Mesenchymal stem cell (in vitro differentiated cells and primary cell): Measurements from ENCODE around the gene TPM2.
A peak's percentile ranks its signal among the peaks of the same experiment; 100 is the strongest.

Experiments
- DNase-seq: peaks from one replicate; pipeline ENCODE4 v3.0.0-alpha.2; 2013
- H2AFZ ChIP-seq: one replicate; pipeline ENCODE4 v1.6.1; 2013; ENCODE audit warnings: low read depth, mild to moderate bottlenecking, control low read depth, inconsistent platforms, low read length, moderate library complexity
- H2AK5ac ChIP-seq: 2 replicates; pipeline ENCODE4 v1.6.1; 2013; ENCODE audit warnings: low read length, moderate library complexity, mild to moderate bottlenecking, inconsistent platforms; ENCODE audit not compliant: severe bottlenecking
- H2BK120ac ChIP-seq: one replicate; pipeline ENCODE4 v1.6.1; 2013; ENCODE audit warnings: low read depth, mild to moderate bottlenecking, inconsistent platforms, low read length, moderate library complexity
- H2BK12ac ChIP-seq, 2 experiments: one replicate each; pipeline ENCODE4 v1.6.1; 2013; ENCODE audit warnings: inconsistent platforms in 2 of 2, low read length in 2 of 2, mild to moderate bottlenecking in 2 of 2, moderate library complexity in 2 of 2, control low read depth in 1 of 2
- H2BK15ac ChIP-seq: one replicate; pipeline ENCODE4 v1.6.1; 2013; ENCODE audit warnings: mild to moderate bottlenecking, low read depth, inconsistent platforms; ENCODE audit not compliant: poor library complexity, severe bottlenecking
- H2BK5ac ChIP-seq: 2 replicates; pipeline ENCODE4 v1.6.1; 2013; ENCODE audit warnings: low read depth, mild to moderate bottlenecking, low read length, control low read depth, inconsistent platforms; ENCODE audit not compliant: poor library complexity, severe bottlenecking
- H3K14ac ChIP-seq, 2 experiments: one replicate each; pipeline ENCODE4 v1.6.1; 2013; ENCODE audit warnings: inconsistent platforms in 2 of 2, low read length in 2 of 2, control low read depth in 1 of 2, mild to moderate bottlenecking in 1 of 2, moderate library complexity in 1 of 2
- H3K18ac ChIP-seq, 2 experiments: one replicate each; pipeline ENCODE4 v1.6.1; 2013; ENCODE audit warnings: inconsistent platforms in 2 of 2, low read length in 2 of 2, control low read depth in 1 of 2, low read depth in 1 of 2, mild to moderate bottlenecking in 1 of 2
- H3K23ac ChIP-seq, 2 experiments: one replicate each; pipeline ENCODE4 v1.6.1; 2013; ENCODE audit warnings: inconsistent platforms in 2 of 2, low read length in 2 of 2, mild to moderate bottlenecking in 2 of 2, moderate library complexity in 2 of 2, control low read depth in 1 of 2
- H3K27ac ChIP-seq: 2 replicates; pipeline ENCODE4 v1.5.1; 2013; ENCODE audit warnings: mild to moderate bottlenecking, moderate library complexity, low read length, control low read depth, inconsistent platforms; ENCODE audit not compliant: poor library complexity, severe bottlenecking
- H3K27me3 ChIP-seq, 2 experiments: 2 replicates each; pipeline versions ENCODE4 v1.6.1 to v1.7.0; 2013; ENCODE audit warnings: low read length in 2 of 2, mild to moderate bottlenecking in 2 of 2, moderate library complexity in 2 of 2, control low read depth in 1 of 2, inconsistent platforms in 1 of 2; ENCODE audit not compliant: control insufficient read depth in 1 of 2, insufficient read depth in 1 of 2
- H3K36me3 ChIP-seq, 2 experiments: 2 replicates each; pipeline versions ENCODE4 v1.6.1 to v1.7.0; 2013; ENCODE audit warnings: low read length in 2 of 2, control low read depth in 1 of 2, inconsistent platforms in 1 of 2, low read depth in 1 of 2, mild to moderate bottlenecking in 1 of 2; ENCODE audit not compliant: insufficient read depth in 2 of 2, control insufficient read depth in 1 of 2
- H3K4ac ChIP-seq, 2 experiments: one replicate each; pipeline ENCODE4 v1.6.1; 2013; ENCODE audit warnings: inconsistent platforms in 2 of 2, low read length in 2 of 2, mild to moderate bottlenecking in 2 of 2, moderate library complexity in 2 of 2, control low read depth in 1 of 2, low read depth in 1 of 2
- H3K4me1 ChIP-seq: 2 replicates; pipeline ENCODE4 v1.6.1; 2013; ENCODE audit warnings: low read depth, low read length, control low read depth; ENCODE audit not compliant: control insufficient read depth, insufficient read depth
- H3K4me2 ChIP-seq: 2 replicates; pipeline ENCODE4 v1.6.1; 2013; ENCODE audit warnings: low read length, mild to moderate bottlenecking, inconsistent platforms; ENCODE audit not compliant: poor library complexity, severe bottlenecking
- H3K4me3 ChIP-seq, 2 experiments: 2 replicates each; pipeline versions ENCODE4 v1.5.1 to v1.7.0; 2013; ENCODE audit warnings: low read length in 2 of 2, mild to moderate bottlenecking in 2 of 2, control low read depth in 1 of 2, low read depth in 1 of 2; ENCODE audit not compliant: insufficient read depth in 1 of 2
- H3K79me1 ChIP-seq: replicated peaks from 2 replicates; pipeline ENCODE4 v1.6.1; 2013; ENCODE audit warnings: mild to moderate bottlenecking, control low read depth, low read length, inconsistent platforms; ENCODE audit not compliant: poor library complexity, severe bottlenecking
- H3K9ac ChIP-seq: 2 replicates; pipeline ENCODE4 v1.7.0; 2013; ENCODE audit warnings: mild to moderate bottlenecking, low read length, moderate library complexity
- H3K9me3 ChIP-seq: 2 replicates; pipeline ENCODE4 v1.7.0; 2013; ENCODE audit warnings: mild to moderate bottlenecking, low read length; ENCODE audit not compliant: control insufficient read depth
- H4K8ac ChIP-seq: one replicate; pipeline ENCODE4 v1.6.1; 2013; ENCODE audit warnings: inconsistent platforms, mild to moderate bottlenecking, low read length, moderate library complexity
- H4K91ac ChIP-seq: one replicate; pipeline ENCODE4 v1.6.1; 2013; ENCODE audit warnings: mild to moderate bottlenecking, low read length, inconsistent platforms
- WGBS: methylation state at CpG from one replicate; pipeline ENCODE4 v1.1.7; 2013; ENCODE audit warnings: mixed read lengths; 5-methylcytosine and 5-hydroxymethylcytosine counted together

Gene TPM2

GRCh38 chr9:35691757-35692301 is 2.1 kb upstream of the TPM2 start:
- Histone ChIP-seq H3K27me3 (no peaks in the 10 kb centered on the region), H3K14ac (no peak overlapping the region), H2BK15ac (no peak overlapping the region), H2AK5ac (no peak overlapping the region), H2AFZ (no peak overlapping the region), H3K36me3 (peaks cover 28 to 30% of the 10 kb centered on the region in 2 experiments), H3K9ac (peak overlapping the region; percentile 92), H3K4me3 (peak overlapping the region in 1 of 2 experiments; percentile 87), H3K4me2 (peak overlapping the region; percentile 13), H4K91ac (no peak overlapping the region), H3K9me3 (no peaks in the 10 kb centered on the region), H4K8ac (no peak overlapping the region), H2BK12ac (peak overlapping the region in 1 of 2 experiments; percentile 45), H3K18ac (no peak overlapping the region), H3K79me1 (peaks cover 4% of the 10 kb centered on the region), H3K27ac (peak overlapping the region; percentile 94), H3K4me1 (peaks cover 17% of the 10 kb centered on the region), H2BK120ac (no peak overlapping the region), H3K4ac (peak overlapping the region in 1 of 2 experiments; percentile 52), H2BK5ac (no peak overlapping the region), H3K23ac (no peak overlapping the region)
- 66% methylated on average over 13 of the region's 13 CpGs for WGBS
- no peak for DNase-seq

GRCh38 chr9:35691334-35691650 is 1.6 kb upstream of the TPM2 start:
- Histone ChIP-seq H3K4ac (peak overlapping the region; percentile 73 to 97), H3K18ac (peak overlapping the region; percentile 95 to 97), H3K27ac (peak overlapping the region; percentile 94), H4K91ac (peak overlapping the region; percentile 94), H2BK120ac (peak overlapping the region; percentile 95), H2BK12ac (peak overlapping the region in 1 of 2 experiments; percentile 79), H3K4me1 (peaks cover 22% of the 10 kb centered on the region), H3K79me1 (peaks cover 4% of the 10 kb centered on the region), H2AK5ac (peak overlapping the region; percentile 97), H3K9me3 (no peaks in the 10 kb centered on the region), H3K9ac (peak overlapping the region; percentile 92), H3K4me2 (peak overlapping the region; percentile 82), H3K23ac (peak overlapping the region in 1 of 2 experiments; percentile 85), H2BK15ac (no peak overlapping the region), H3K14ac (peak overlapping the region in 1 of 2 experiments; percentile 94), H2BK5ac (peak overlapping the region; percentile 97), H3K36me3 (peaks cover 27 to 30% of the 10 kb centered on the region in 2 experiments), H3K4me3 (peak overlapping the region; percentile 87), H4K8ac (peak overlapping the region; percentile 94), H2AFZ (peak overlapping the region; percentile 73), H3K27me3 (no peaks in the 10 kb centered on the region)
- 13% methylated on average over 10 of the region's 10 CpGs for WGBS
- DNase-seq = no peak

- Histone ChIP-seq H3K36me3 (peaks cover 27 to 29% of the 10 kb centered on the region in 2 experiments), H3K18ac (peak overlapping the region; percentile 97), H3K4me1 (peaks cover 26% of the 10 kb centered on the region), H3K14ac (peak overlapping the region in 1 of 2 experiments; percentile 94), H4K91ac (peak overlapping the region; percentile 94), H2AK5ac (peak overlapping the region; percentile 97), H2AFZ (peak overlapping the region; percentile 74), H3K9me3 (no peaks in the 10 kb centered on the region), H3K27me3 (no peaks in the 10 kb centered on the region), H3K27ac (peak overlapping the region; percentile 95), H2BK12ac (peak overlapping the region; percentile 52 to 90), H3K4ac (peak overlapping the region; percentile 89 to 97), H3K4me2 (peak overlapping the region; percentile 82), H3K23ac (peak overlapping the region in 1 of 2 experiments; percentile 85), H2BK15ac (peak overlapping the region; percentile 96), H4K8ac (peak overlapping the region; percentile 94), H2BK5ac (peak overlapping the region; percentile 97), H2BK120ac (peak overlapping the region; percentile 95), H3K79me1 (peaks cover 2% of the 10 kb centered on the region), H3K9ac (peak overlapping the region; percentile 92), H3K4me3 (peak overlapping the region; percentile 87)
- DNase-seq = peak; percentile 87
- WGBS = 1% methylated on average over 49 of the region's 61 CpGs
Observed at GRCh38 chr9:35690614-35691333, 1.0 kb upstream of the TPM2 start.

- Histone ChIP-seq H2BK120ac (peak overlapping the region; percentile 95), H3K4me1 (peaks cover 30% of the 10 kb centered on the region), H3K4me2 (peak overlapping the region; percentile 82), H4K91ac (peak overlapping the region; percentile 88), H4K8ac (peak overlapping the region; percentile 85), H3K27ac (peak overlapping the region; percentile 95), H3K36me3 (peaks cover 28 to 31% of the 10 kb centered on the region in 2 experiments), H2BK15ac (peak overlapping the region; percentile 39), H3K79me1 (peaks cover 2% of the 10 kb centered on the region), H3K18ac (peak overlapping the region; percentile 93 to 96), H2BK12ac (peak overlapping the region in 1 of 2 experiments; percentile 70), H3K27me3 (no peaks in the 10 kb centered on the region), H2BK5ac (peak overlapping the region; percentile 97), H3K4ac (peak overlapping the region; percentile 89 to 94), H2AK5ac (peak overlapping the region; percentile 17), H3K4me3 (peak overlapping the region; percentile 87), H3K14ac (peak overlapping the region in 1 of 2 experiments; percentile 56), H2AFZ (peak overlapping the region; percentile 62), H3K9ac (peak overlapping the region; percentile 92), H3K9me3 (no peaks in the 10 kb centered on the region), H3K23ac (peak overlapping the region in 1 of 2 experiments; percentile 86)
- 3% methylated on average over 15 of the region's 21 CpGs for WGBS
- DNase-seq = no peak
Observed at GRCh38 chr9:35690294-35690613, 529 bp upstream of the TPM2 start.
